ENCODE results near the gene ATOX1. TPM values are rescaled to one million over a fixed set of nuclear protein-coding genes. Genes with fewer than 3 reads are reported as not detected.
A peak's percentile ranks its signal among the peaks of the same experiment; 100 is the strongest.

The ATOX1 gene
- total RNA-seq, 2 experiments from 2014 or later, result 87.7 to 92.6 TPM

DNA sequence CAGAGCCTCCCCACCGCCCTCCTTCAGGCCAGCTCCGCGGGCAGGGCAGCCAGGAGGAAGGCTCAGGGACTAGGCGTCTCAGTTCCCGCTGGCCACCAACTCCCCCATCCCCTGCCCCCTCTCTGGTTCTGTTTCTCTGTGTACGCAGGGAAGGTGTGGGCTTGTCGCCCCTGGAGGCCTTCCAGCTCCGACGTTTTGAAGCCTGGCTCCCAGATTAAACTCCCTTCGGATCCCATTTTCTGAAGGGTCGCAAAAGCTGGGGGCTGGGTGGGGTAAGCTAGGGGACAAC, 346 bp downstream of the ATOX1 start:
- intact Hi-C loops (cut with micrococcal nuclease), result loop anchor here (1.0 to 5.0 kb wide), 7 partner anchors 9 to 676 kb away; partner anchors contain the start of genes G3BP1, GM2A, SLC36A1 and TNIP1
- H3K27me3 Mint-ChIP-seq (ENCODE audit: low read depth), result no peaks in the 10 kb centered on the region
- H3K4me3 Mint-ChIP-seq, result peak overlapping the region; percentile 81
- DNase-seq, result no peak
- peaks cover 33% of the 10 kb centered on the region for H3K4me1 Mint-ChIP-seq (ENCODE audit: low read depth)
- no peaks in the 10 kb centered on the region for H3K9me3 Mint-ChIP-seq
- H3K27ac Mint-ChIP-seq, result peak overlapping the region; percentile 78
- H3K36me3 Mint-ChIP-seq (ENCODE audit: low read depth), result peaks cover 6% of the 10 kb centered on the region
- CTCF ChIA-PET, result interaction anchor here (1.3 to 1.9 kb wide), 3 partner anchors 13 to 106 kb away, joined by 3 to 10 read pairs (median 9); partner anchors contain the start of gene G3BP1

DNA sequence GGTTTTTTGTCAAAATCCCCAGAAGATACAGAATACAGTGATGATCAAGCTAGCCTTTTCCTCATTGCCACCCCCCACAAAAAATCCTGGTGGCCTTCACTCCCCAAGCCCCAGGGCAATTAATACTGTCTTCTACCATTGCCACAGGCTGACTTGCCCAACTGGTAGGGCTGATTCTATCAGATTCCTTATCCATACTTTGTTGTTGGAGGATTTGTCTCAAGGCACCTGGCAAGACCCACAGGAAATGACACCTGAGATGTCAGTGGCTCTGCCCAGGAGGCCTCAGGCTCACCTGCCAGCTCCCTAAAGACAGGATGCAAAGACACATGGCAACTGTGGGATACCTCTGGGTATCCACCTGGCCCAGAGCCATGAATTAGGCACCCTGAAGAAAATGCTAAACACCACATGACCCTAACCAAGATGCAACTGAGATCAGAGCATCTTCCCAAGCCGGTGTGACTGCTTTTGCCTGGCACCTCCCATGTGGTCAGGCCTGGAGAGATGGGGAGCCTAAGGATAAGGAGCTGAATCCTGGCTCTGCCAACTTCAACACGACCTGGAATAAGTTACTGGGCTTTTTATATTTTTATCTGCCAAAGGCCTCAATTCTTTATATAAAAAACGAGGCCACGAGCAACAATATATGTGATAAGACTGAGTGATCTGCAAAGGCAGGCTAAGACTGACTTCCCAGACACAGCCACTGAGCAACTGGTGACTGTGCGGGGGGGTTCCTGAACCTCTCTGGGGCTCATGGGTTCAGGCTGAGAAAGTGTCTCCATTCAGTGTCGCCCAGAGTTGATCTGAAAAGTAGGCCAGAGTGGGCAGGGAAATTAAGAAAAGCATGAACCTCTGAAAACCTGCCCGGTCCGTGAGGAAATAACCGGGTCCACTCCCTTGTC, 944 bp downstream of the ATOX1 start:
- CTCF ChIA-PET, result interaction anchor here (1.0 to 2.5 kb wide), 6 partner anchors 9 to 105 kb away, joined by 3 to 10 read pairs (median 6); partner anchors contain the start of gene G3BP1
- no peaks in the 10 kb centered on the region for H3K9me3 Mint-ChIP-seq
- peak; percentile 54 for DNase-seq
- H3K4me3 Mint-ChIP-seq, result peak overlapping the region; percentile 81
- peaks cover 33% of the 10 kb centered on the region for H3K4me1 Mint-ChIP-seq (ENCODE audit: low read depth)
- H3K27me3 Mint-ChIP-seq (ENCODE audit: low read depth), result no peaks in the 10 kb centered on the region
- peaks cover 6% of the 10 kb centered on the region for H3K36me3 Mint-ChIP-seq (ENCODE audit: low read depth)
- H3K27ac Mint-ChIP-seq, result peak overlapping the region; percentile 78
- intact Hi-C loops (cut with micrococcal nuclease), result loop anchor here (1.0 to 5.0 kb wide), 7 partner anchors 8 to 675 kb away; partner anchors contain the start of genes G3BP1, GM2A, SLC36A1 and TNIP1

DNA sequence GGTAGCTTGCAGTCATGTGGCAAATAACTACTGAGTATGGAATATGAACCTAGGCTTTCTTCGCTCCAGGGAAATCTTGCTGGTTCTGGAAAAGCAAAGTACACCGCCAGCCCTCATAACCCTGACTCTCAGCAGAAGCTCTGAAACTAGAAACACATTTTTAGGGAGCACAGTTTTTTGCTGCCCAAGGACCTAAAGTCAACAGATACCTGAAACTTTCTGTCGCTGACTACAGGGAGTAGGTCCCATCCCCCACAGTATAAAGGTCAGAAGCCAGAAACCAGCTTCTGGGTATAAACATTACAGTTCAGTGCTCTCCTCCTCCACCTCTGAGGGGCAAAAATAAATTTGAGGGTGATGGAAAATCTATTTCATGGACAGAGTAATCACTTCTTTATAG, 3.0 kb downstream of the ATOX1 start:
- Mint-ChIP-seq H3K36me3 (ENCODE audit: low read depth) (peaks cover 8% of the 10 kb centered on the region), H3K4me1 (ENCODE audit: low read depth) (peaks cover 36% of the 10 kb centered on the region), H3K4me3 (no peak overlapping the region), H3K27ac (no peak overlapping the region), H3K9me3 (no peaks in the 10 kb centered on the region), H3K27me3 (ENCODE audit: low read depth) (no peaks in the 10 kb centered on the region)
- CTCF ChIA-PET, result interaction anchor here (1.1 to 2.5 kb wide), 3 partner anchors 15 to 97 kb away, joined by 6 to 12 read pairs (median 6); no protein-coding TSS in a partner anchor
- no peak for DNase-seq
- intact Hi-C loops (cut with micrococcal nuclease), result loop anchor here (5.0 kb wide), 4 partner anchors 308 to 673 kb away; partner anchors contain the start of genes GM2A, SLC36A1 and TNIP1

DNA sequence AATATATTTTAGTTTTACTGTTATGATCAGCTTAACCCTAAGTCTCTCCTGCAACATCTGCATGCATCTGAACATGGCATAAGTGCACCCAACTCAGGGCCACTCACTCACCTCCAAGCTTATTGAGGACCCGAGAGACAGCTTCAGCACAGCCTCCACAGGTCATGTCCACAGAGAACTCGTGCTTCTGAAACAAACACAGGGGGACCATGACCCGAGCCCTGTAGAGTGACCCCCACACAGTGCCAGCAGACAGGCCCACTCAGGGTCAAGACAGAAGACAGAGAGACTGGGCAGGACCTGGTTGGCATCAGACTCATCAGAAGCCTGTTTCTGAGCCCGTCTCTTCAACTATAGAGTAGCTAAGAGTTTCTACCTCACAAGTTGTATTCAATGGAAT, 6.8 kb downstream of the ATOX1 start:
- CTCF ChIA-PET, result interaction anchor here (0.9 to 5.2 kb wide), 5 partner anchors 11 to 100 kb away, joined by 3 to 32 read pairs (median 4); partner anchors contain the start of gene G3BP1
- intact Hi-C loops (cut with micrococcal nuclease), result no loop called here
- no peaks in the 10 kb centered on the region for H3K9me3 Mint-ChIP-seq
- H3K36me3 Mint-ChIP-seq (ENCODE audit: low read depth), result peaks cover 6% of the 10 kb centered on the region
- H3K27me3 Mint-ChIP-seq (ENCODE audit: low read depth), result no peaks in the 10 kb centered on the region
- H3K4me1 Mint-ChIP-seq (ENCODE audit: low read depth), result peaks cover 37% of the 10 kb centered on the region
- no peak overlapping the region for H3K4me3 Mint-ChIP-seq
- DNase-seq, result no peak
- no peak overlapping the region for H3K27ac Mint-ChIP-seq

DNA sequence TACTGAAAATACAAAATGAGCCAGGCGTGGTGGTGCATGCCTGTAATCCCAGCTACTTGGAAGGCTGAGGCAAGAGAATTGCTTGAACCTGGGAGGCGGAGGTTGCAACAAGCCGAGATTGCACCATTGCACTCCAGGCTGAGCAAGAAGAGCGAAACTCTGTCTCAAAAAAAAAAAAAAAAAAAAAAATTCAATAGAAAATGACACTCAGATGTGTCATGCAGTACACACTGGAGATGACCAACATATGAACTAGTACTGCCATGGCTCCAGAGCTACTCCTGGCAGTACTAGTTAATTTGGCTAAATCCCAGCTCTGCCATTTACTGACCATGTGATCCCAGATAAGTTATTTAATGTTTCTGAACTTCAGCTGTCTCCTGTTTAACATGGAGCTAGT, 7.3 kb downstream of the ATOX1 start:
- DNase-seq, result no peak
- H3K4me1 Mint-ChIP-seq (ENCODE audit: low read depth), result peaks cover 35% of the 10 kb centered on the region
- no peaks in the 10 kb centered on the region for H3K9me3 Mint-ChIP-seq
- CTCF ChIA-PET, result interaction anchor here (0.6 to 5.2 kb wide), 6 partner anchors 11 to 389 kb away, joined by 3 to 32 read pairs (median 4); partner anchors contain the start of gene G3BP1
- H3K27me3 Mint-ChIP-seq (ENCODE audit: low read depth), result no peaks in the 10 kb centered on the region
- no peak overlapping the region for H3K27ac Mint-ChIP-seq
- no peak overlapping the region for H3K4me3 Mint-ChIP-seq
- H3K36me3 Mint-ChIP-seq (ENCODE audit: low read depth), result peaks cover 6% of the 10 kb centered on the region
- intact Hi-C loops (cut with micrococcal nuclease), result no loop called here

DNA sequence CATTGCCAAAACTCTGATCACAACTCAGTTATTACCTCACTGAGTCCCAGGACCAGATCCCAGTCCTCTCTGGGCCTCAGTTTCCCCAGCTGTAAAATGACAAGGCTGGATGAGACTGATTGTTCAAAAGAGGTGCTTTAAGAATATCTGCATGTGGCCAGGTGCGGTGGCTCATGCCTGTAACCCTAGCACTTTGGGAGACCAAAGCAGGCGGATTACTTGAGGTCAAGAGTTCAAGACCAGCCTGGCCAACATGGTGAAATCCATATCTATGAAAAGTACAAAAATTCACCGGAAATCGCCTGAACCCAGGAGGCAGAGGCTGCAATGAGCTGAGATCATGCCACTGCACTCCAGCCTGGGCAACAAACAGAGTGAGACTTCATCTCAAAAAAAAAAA, 8.3 kb downstream of the ATOX1 start:
- Mint-ChIP-seq H3K36me3 (ENCODE audit: low read depth) (peaks cover 6% of the 10 kb centered on the region), H3K9me3 (no peaks in the 10 kb centered on the region), H3K27ac (peak overlapping the region; percentile 81), H3K27me3 (ENCODE audit: low read depth) (no peaks in the 10 kb centered on the region), H3K4me3 (no peak overlapping the region), H3K4me1 (ENCODE audit: low read depth) (peaks cover 35% of the 10 kb centered on the region)
- DNase-seq, result no peak
- intact Hi-C loops (cut with micrococcal nuclease), result no loop called here
- CTCF ChIA-PET, result interaction anchor here (0.6 to 5.2 kb wide), 5 partner anchors 10 to 98 kb away, joined by 3 to 32 read pairs (median 4); partner anchors contain the start of gene G3BP1

DNA sequence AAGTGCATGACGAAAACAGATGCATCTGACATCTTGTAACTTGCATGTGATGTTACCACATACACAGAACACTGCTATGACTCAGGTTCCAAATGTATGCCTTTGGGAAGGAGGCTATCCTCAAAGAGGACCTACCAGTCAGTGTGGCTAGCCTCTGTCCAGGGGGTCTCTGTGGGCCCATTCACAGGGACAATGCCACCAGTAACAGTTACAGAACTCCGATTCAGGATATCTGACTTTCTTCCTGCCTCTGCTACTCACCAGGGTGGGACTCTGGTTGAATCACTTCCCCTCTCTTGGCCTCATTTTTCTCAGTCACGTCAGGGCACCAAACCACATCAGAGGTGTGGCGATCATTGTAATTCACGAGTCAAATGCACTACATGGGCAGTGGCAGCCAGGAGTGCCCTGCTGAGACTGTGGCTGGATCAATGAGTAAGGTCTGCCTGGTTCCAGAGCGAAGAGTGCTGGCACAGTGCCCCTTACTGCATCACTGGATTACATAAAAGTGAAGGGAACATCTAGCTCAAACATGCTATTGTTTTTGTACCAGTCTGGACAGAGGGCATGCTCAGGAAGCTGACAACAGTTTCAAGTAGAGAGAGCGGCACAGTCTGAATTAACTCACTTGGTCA, 13.2 kb downstream of the ATOX1 start:
- peak; percentile 48 for DNase-seq
- H3K9me3 Mint-ChIP-seq, result no peaks in the 10 kb centered on the region
- H3K4me3 Mint-ChIP-seq, result no peak overlapping the region
- intact Hi-C loops (cut with micrococcal nuclease), result no loop called here
- H3K36me3 Mint-ChIP-seq (ENCODE audit: low read depth), result peaks cover 14% of the 10 kb centered on the region
- H3K4me1 Mint-ChIP-seq (ENCODE audit: low read depth), result peaks cover 32% of the 10 kb centered on the region
- peak overlapping the region; percentile 7 for H3K27ac Mint-ChIP-seq
- CTCF ChIA-PET, result interaction anchor here (0.5 kb wide), 1 partner anchor 84 kb away, joined by 3 read pairs; no protein-coding TSS in a partner anchor
- no peaks in the 10 kb centered on the region for H3K27me3 Mint-ChIP-seq (ENCODE audit: low read depth)

DNA sequence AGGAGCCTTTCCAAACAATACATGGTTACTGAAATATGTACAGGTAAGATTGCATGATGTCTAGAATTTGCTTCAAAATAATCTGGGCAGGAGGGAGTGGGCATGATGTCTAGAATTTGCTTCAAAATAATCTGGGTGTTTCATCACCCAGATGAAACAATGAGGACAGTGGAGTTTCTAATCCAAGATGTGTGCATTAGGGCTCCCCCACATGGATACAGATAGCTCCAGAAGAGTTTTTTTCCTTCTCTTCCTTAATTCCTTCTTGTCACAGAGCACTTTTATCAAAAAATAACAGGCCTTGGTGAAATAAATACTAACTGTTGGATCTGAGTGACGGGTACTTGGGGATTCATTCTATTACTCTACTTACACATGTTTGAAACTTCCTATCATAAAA, 14.9 kb downstream of the ATOX1 start:
- peaks cover 24% of the 10 kb centered on the region for H3K4me1 Mint-ChIP-seq (ENCODE audit: low read depth)
- no peaks in the 10 kb centered on the region for H3K27me3 Mint-ChIP-seq (ENCODE audit: low read depth)
- H3K27ac Mint-ChIP-seq, result no peak overlapping the region
- H3K9me3 Mint-ChIP-seq, result no peaks in the 10 kb centered on the region
- CTCF ChIA-PET, result interaction anchor here (1.4 to 5.9 kb wide), 3 partner anchors 23 to 85 kb away, joined by 3 to 30 read pairs (median 8); no protein-coding TSS in a partner anchor
- H3K4me3 Mint-ChIP-seq, result no peak overlapping the region
- no peak for DNase-seq
- intact Hi-C loops (cut with micrococcal nuclease), result no loop called here
- peaks cover 14% of the 10 kb centered on the region for H3K36me3 Mint-ChIP-seq (ENCODE audit: low read depth)

DNA sequence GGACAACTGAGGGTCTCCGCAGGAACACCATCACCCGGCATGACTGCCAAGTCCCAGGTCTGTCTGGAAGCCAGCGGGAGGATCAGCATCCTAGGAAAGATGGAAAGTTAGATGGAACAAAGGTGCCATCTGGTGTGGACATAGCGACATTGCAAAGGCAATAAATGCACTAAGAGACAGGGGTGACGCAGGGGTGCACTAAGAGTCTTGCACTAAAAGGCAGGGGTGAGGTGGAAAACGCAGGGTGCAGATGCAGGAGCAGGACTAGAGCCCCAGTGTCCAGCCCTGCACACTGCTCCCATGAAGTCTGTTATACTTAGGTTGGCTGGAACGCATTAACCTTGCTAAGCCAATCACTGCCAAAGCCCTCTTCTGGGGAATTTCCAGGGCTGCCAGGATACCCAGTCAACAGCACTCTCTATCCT, 15.5 kb downstream of the ATOX1 start:
- intact Hi-C loops (cut with micrococcal nuclease), result no loop called here
- CTCF ChIA-PET, result interaction anchor here (4.8 to 5.9 kb wide), 3 partner anchors 7 to 85 kb away, joined by 30 to 65 read pairs (median 32); no protein-coding TSS in a partner anchor
- no peak overlapping the region for H3K27ac Mint-ChIP-seq

DNA sequence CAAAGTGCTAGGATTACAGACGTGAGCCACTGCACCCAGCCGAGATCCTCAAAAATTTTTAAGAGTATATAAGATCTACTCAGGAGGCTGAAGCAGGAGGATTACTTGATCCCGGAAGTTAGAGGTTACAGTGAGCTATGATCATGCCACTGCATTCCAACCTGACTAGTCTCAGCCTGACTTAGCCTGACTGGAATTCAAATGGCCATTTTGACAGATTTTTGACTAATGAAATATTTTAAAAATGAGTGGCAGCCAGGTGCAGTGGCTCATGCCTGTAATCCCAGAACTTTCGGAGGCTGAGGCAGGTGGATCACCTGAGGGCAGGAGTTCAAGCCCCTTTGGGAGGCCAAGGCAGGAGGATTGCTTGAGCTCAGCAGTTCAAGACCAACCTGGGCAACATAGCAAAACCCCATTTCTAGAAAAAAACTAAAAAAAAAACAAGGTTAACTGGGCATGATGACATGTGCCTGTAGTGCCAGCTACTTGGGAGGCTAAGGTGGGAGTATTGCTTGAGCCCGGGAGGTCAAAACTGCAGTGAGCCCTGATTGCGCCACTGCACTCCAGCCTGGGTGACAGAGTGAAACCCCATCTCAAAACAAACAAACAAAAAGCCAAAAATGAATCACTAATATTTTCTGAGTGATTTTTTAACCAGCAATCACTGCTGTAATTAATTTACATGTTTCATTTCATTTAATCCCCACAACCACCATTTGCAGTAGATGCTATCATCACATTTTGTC, 16.6 kb downstream of the ATOX1 start:
- H3K4me3 Mint-ChIP-seq, result no peak overlapping the region
- H3K4me1 Mint-ChIP-seq (ENCODE audit: low read depth), result peaks cover 23% of the 10 kb centered on the region
- CTCF ChIA-PET, result interaction anchor here (0.6 to 5.9 kb wide), 16 partner anchors 8 to 702 kb away, joined by 3 to 65 read pairs (median 7); no protein-coding TSS in a partner anchor
- DNase-seq, result no peak
- H3K27ac Mint-ChIP-seq, result no peak overlapping the region
- H3K27me3 Mint-ChIP-seq (ENCODE audit: low read depth), result no peaks in the 10 kb centered on the region
- intact Hi-C loops (cut with micrococcal nuclease), result loop anchor here (2.0 kb wide), 2 partner anchors 21 to 295 kb away; partner anchors contain the start of gene SLC36A1
- H3K9me3 Mint-ChIP-seq, result no peaks in the 10 kb centered on the region
- H3K36me3 Mint-ChIP-seq (ENCODE audit: low read depth), result peaks cover 14% of the 10 kb centered on the region

More for the DNA sequence above, 15.5 kb downstream of the ATOX1 start:
- Mint-ChIP-seq H3K36me3 (ENCODE audit: low read depth) (peaks cover 14% of the 10 kb centered on the region), H3K4me3 (no peak overlapping the region), H3K27me3 (ENCODE audit: low read depth) (no peaks in the 10 kb centered on the region), H3K9me3 (no peaks in the 10 kb centered on the region), H3K4me1 (ENCODE audit: low read depth) (peaks cover 24% of the 10 kb centered on the region)
- DNase-seq, result no peak

DNA sequence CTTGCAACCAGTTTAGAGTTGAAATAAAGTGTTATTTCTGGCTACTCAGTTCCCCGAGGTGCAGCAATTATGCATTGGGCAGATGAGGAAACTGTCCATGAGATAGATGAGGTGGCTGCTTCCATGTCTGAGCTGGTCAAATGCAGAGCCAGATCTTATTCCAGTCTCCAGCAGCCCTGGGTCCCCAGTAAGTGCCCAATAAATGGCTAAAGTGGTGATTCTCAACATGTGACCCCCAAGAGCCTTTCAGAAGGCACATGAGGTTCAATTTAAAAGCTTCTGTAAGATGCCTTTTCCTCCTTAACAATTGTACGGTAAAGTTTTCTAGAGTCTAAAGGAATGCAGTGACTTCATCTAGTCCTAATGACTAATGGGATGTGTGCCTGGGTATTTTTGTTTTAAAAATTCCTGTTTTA, 17.5 kb downstream of the ATOX1 start:
- Mint-ChIP-seq H3K27ac (no peak overlapping the region), H3K4me3 (no peak overlapping the region), H3K4me1 (ENCODE audit: low read depth) (peaks cover 18% of the 10 kb centered on the region), H3K9me3 (no peaks in the 10 kb centered on the region), H3K36me3 (ENCODE audit: low read depth) (peaks cover 14% of the 10 kb centered on the region), H3K27me3 (ENCODE audit: low read depth) (no peaks in the 10 kb centered on the region)
- CTCF ChIA-PET, result interaction anchor here (0.6 to 5.9 kb wide), 17 partner anchors 9 to 321 kb away, joined by 3 to 65 read pairs (median 8); no protein-coding TSS in a partner anchor
- intact Hi-C loops (cut with micrococcal nuclease), result loop anchor here (1.0 to 2.0 kb wide), 4 partner anchors 20 to 294 kb away; partner anchors contain the start of genes G3BP1 and SLC36A1
- DNase-seq, result no peak
